Endodermal cell (in vitro differentiated cells): ENCODE results near the gene SGMS1. TPM values are rescaled to one million over a fixed set of nuclear protein-coding genes. Genes with fewer than 3 reads are reported as not detected.

Experiments
- DNase-seq: peaks from one replicate; pipeline ENCODE4 v3.0.0-alpha.2; 2017
- H3K27ac ChIP-seq: 2 replicates; pipeline ENCODE4 v1.5.1; 2013; ENCODE audit warnings: mild to moderate bottlenecking, low read depth, low read length, moderate library complexity
- H3K27me3 ChIP-seq: 2 replicates; pipeline ENCODE4 v1.6.1; 2013; ENCODE audit warnings: mild to moderate bottlenecking, low read length, moderate library complexity; ENCODE audit not compliant: insufficient read depth, control insufficient read depth, poor library complexity, severe bottlenecking
- H3K36me3 ChIP-seq: 2 replicates; pipeline ENCODE4 v1.7.0; 2013; ENCODE audit warnings: mild to moderate bottlenecking, low read length, moderate library complexity; ENCODE audit not compliant: control insufficient read depth, insufficient read depth
- H3K4me1 ChIP-seq: one replicate; pipeline ENCODE4 v1.7.0; 2013; ENCODE audit warnings: low read length; ENCODE audit not compliant: control insufficient read depth, insufficient read depth
- H3K4me3 ChIP-seq: 2 replicates; pipeline ENCODE4 v1.5.1; 2013; ENCODE audit warnings: mild to moderate bottlenecking, low read length, moderate library complexity
- H3K9ac ChIP-seq: 2 replicates; pipeline ENCODE4 v1.6.1; 2013; ENCODE audit warnings: mild to moderate bottlenecking, low read length, moderate library complexity; ENCODE audit not compliant: poor library complexity, severe bottlenecking; ENCODE audit errors: extremely low read depth
- H3K9me3 ChIP-seq: 2 replicates; pipeline ENCODE4 v1.6.1; 2013; ENCODE audit warnings: mild to moderate bottlenecking, low read length, moderate library complexity; ENCODE audit not compliant: control insufficient read depth
- H3K27ac Mint-ChIP-seq: 2 replicates; pipeline ENCODE4 v1.8.0; 2020; ENCODE audit warnings: mixed read lengths
- H3K27me3 Mint-ChIP-seq: 2 replicates; pipeline ENCODE4 v1.8.0; 2021; ENCODE audit warnings: mild to moderate bottlenecking, mixed read lengths; ENCODE audit not compliant: insufficient read depth
- H3K36me3 Mint-ChIP-seq: 2 replicates; pipeline ENCODE4 v1.8.0; 2020; ENCODE audit warnings: low read depth, mixed read lengths
- H3K4me1 Mint-ChIP-seq: 2 replicates; pipeline ENCODE4 v1.8.0; 2020; ENCODE audit warnings: mixed read lengths
- H3K4me3 Mint-ChIP-seq: 2 replicates; pipeline ENCODE4 v1.8.0; 2020; ENCODE audit warnings: mild to moderate bottlenecking, moderate library complexity, mixed read lengths
- H3K9me3 Mint-ChIP-seq: 2 replicates; pipeline ENCODE4 v1.8.0; 2020; ENCODE audit warnings: mild to moderate bottlenecking, mixed read lengths
- CTCF ChIP-seq: fragments of 200-600 bp; sonication (generic); conservative IDR thresholded peaks from 2 replicates; pipeline ENCODE4 v1.5.0; 2021; ENCODE audit warnings: antibody characterized with exemption, mild to moderate bottlenecking
- WGBS, 2 experiments: methylation state at CpG; one replicate each; pipeline versions ENCODE4 v1.1.5 to v1.1.7; 2013; ENCODE audit warnings: missing lambda C conversion rate in 2 of 2, mixed read lengths in 1 of 2; ENCODE audit not compliant: insufficient coverage in 1 of 2, insufficient read length in 1 of 2; 5-methylcytosine and 5-hydroxymethylcytosine counted together
- total RNA-seq, 2 donors: library from RNA; stranded (reverse); fragmentation: NEBNext Ultra II Directional in 1 of 2; extraction: Animal tissue kit (Norgen Biotek cat#: 25700) in 1 of 2; gene quantifications; 2 replicates in 1 of 2; 3 replicates in 1 of 2; pipeline ENCODE4 v1.2.1, GENCODE V29; 2021

Gene SGMS1
- total RNA-seq, 2 donors from 2014 or later: 12.0 to 14.3 TPM

DNA sequence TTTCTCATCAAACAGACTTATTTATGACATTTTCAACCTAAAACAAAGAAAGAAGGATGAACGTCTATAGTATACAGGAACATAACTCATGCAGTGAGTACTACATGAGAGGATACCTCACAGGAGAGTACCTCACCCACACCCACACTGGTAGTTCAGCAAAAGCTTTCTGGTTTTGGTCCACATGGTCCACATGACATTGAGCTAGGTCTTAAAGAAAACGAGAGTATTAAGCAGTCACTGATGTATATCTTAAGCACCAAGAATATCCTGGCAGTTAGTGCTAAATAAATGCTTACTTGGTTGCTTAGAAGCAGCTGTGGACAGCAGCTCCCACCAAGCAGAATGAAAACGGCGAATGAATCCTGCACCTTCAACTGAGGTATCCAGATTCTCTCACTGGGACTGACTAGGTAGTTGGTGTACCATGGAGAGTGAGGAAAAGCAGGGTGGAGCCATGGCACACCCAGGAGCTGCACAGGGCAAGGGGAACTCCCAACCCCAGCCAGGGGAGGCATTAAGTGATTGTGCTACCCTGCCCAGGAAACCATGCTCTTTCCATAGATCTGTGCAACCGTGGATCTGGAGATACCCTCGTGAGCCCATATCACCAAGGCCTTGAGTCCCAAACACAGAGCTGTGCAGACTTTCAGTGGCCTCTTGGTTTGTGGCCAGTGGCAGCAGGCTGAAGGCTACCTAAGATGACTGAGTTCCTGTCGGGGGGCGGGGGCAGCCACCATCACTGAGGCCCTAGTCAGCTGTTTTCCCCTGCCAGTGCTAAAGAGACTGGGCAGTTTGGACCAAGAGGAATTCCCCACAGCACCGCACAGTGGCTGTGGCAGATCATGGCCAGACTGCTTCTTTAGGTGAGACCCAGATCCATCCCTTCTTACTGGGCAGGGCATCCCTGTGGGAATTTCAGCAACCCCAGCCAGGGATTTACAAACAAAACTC is 143.4 kb downstream of the SGMS1 start:
- H3K4me1 Mint-ChIP-seq: no peaks in the 10 kb centered on the region
- H3K27me3 ChIP-seq: no peaks in the 10 kb centered on the region
- H3K27ac Mint-ChIP-seq: no peak overlapping the region
- no peak overlapping the region for H3K4me3 Mint-ChIP-seq
- H3K36me3 ChIP-seq: no peaks in the 10 kb centered on the region
- no peak overlapping the region for H3K4me3 ChIP-seq
- no peak overlapping the region for H3K9ac ChIP-seq
- H3K4me1 ChIP-seq: no peaks in the 10 kb centered on the region
- H3K27me3 Mint-ChIP-seq: no peaks in the 10 kb centered on the region
- peaks cover 28% of the 10 kb centered on the region for H3K36me3 Mint-ChIP-seq
- WGBS, 2 experiments: 93% methylated on average over 3 to 9 of the region's 9 CpGs
- H3K9me3 ChIP-seq: peaks cover 30% of the 10 kb centered on the region
- TF ChIP-seq CTCF: no peak
- no peak overlapping the region for H3K27ac ChIP-seq
- DNase-seq: no peak
- H3K9me3 Mint-ChIP-seq: peaks cover 36% of the 10 kb centered on the region

DNA sequence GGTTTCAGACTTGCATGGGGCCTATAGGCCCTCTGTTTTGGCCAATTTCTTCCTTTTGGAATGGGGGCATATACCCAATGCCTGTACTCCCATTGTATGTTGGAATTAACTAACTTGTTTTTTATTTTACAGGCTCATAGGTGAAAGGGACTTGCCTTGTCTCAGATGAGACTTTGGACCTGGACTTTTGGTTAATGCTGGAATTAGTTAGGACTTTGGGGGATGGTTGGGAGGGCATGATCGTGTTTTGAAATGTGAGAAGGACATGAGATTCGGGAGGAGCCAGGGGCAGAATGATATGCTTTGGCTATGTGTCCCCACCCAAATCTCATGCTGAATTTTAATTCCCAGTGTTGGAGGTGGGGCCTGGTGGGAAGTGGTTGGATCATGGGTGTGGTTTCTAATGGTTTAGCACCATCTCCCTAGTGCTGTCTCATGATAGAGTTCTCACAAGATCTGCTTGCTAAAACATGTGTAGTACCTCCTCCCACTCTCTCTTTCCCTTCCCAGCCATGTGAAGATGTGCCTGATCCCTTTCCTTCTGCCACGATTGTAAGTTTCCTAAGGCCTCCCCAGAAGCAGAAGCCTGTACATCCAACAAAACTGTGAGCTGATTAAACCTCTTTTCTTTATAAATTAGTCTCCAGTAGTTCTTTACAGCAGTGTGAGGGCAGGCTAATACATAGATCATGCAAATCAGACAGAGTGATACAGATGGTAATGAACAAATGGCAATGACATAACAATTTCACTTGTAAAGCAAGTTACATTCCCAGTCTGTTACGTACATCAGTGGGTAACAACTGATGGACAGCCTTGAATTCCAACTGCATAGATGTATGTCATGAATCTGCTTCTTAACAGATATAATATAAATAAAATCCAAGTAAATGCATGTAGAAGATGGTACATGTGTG is 146.2 kb downstream of the SGMS1 start:
- 82 to 90% methylated on average over 3 to 4 of the region's 4 CpGs for WGBS, 2 experiments
- Histone ChIP-seq H3K9ac (no peak overlapping the region), H3K27me3 (no peaks in the 10 kb centered on the region), H3K4me3 (no peak overlapping the region), H3K36me3 (no peaks in the 10 kb centered on the region), H3K9me3 (peaks cover 15% of the 10 kb centered on the region), H3K27ac (no peak overlapping the region), H3K4me1 (no peaks in the 10 kb centered on the region)
- no peak for DNase-seq
- peaks cover 14% of the 10 kb centered on the region for H3K9me3 Mint-ChIP-seq
- peaks cover 14% of the 10 kb centered on the region for H3K36me3 Mint-ChIP-seq
- peaks cover 3% of the 10 kb centered on the region for H3K4me1 Mint-ChIP-seq
- no peak overlapping the region for H3K27ac Mint-ChIP-seq
- no peak overlapping the region for H3K4me3 Mint-ChIP-seq
- no peaks in the 10 kb centered on the region for H3K27me3 Mint-ChIP-seq
- no peak for TF ChIP-seq CTCF

GRCh38 chr10:50473756-50474155 is 150.0 kb downstream of the SGMS1 start:
- Histone ChIP-seq H3K36me3 (no peaks in the 10 kb centered on the region), H3K4me1 (no peaks in the 10 kb centered on the region), H3K4me3 (no peak overlapping the region), H3K27me3 (no peaks in the 10 kb centered on the region), H3K9me3 (peaks cover 15% of the 10 kb centered on the region), H3K27ac (no peak overlapping the region), H3K9ac (no peak overlapping the region)
- H3K9me3 Mint-ChIP-seq: peaks cover 14% of the 10 kb centered on the region
- peaks cover 14% of the 10 kb centered on the region for H3K36me3 Mint-ChIP-seq
- WGBS, 2 experiments: 92 to 93% methylated on average over 2 of the region's 2 CpGs
- H3K27ac Mint-ChIP-seq: no peak overlapping the region
- H3K27me3 Mint-ChIP-seq: no peaks in the 10 kb centered on the region
- no peak overlapping the region for H3K4me3 Mint-ChIP-seq
- no peak for TF ChIP-seq CTCF
- H3K4me1 Mint-ChIP-seq: peaks cover 27% of the 10 kb centered on the region
- no peak for DNase-seq
